Esophagus squamous epithelium (tissue), 4 donors: ENCODE results near the gene SLC2A8.

ENCODE experiments used
- CTCF ChIP-seq, 6 experiments: fragments of 450-650 bp in 4 of 6; fragments of 200-600 bp in 2 of 6; sonication (generic) in 2 of 6; IDR thresholded peaks; one replicate each; pipeline ENCODE4 v1.5.1; 2016 to 2019; ENCODE audit warnings: antibody characterized with exemption in 6 of 6, mild to moderate bottlenecking in 4 of 6, moderate library complexity in 4 of 6
- POLR2A ChIP-seq, 4 donors: fragments of 450-650 bp; IDR thresholded peaks; one replicate each; pipeline ENCODE4 v1.6.1; 2017; ENCODE audit warnings: antibody characterized with exemption in 4 of 4, mild to moderate bottlenecking in 4 of 4, moderate library complexity in 3 of 4

GRCh38 chr9:127360250-127360649 lies 36.7 kb upstream of the SLC2A8 start:
- TF ChIP-seq CTCF (IDR thresholded peaks at IDR 0.05) (peak in 3 of 6 experiments; percentile 9 to 25 (median 19)), POLR2A (IDR thresholded peaks at IDR 0.05) (no peak)
